ENCODE results near the gene HOXB9. TPM values are rescaled to one million over a fixed set of nuclear protein-coding genes. Genes with fewer than 3 reads are reported as not detected.

HOXB9 gene
- total RNA-seq, 1 experiment from 2014 or later, result not detected

- Histone ChIP-seq H3K18ac (ENCODE audit: insufficient read length, low read depth, low read length) (no peak overlapping the region), H4K5ac (ENCODE audit: insufficient read length, low read depth, low read length) (no peak overlapping the region), H3T11ph (ENCODE audit: low read length) (no peak overlapping the region), H3K14ac (ENCODE audit: insufficient read depth, low read length) (no peak overlapping the region), H3K27me3 (ENCODE audit: insufficient read depth, low read length) (peaks cover 95% of the 10 kb centered on the region), H2AK5ac (ENCODE audit: insufficient read length, low read length) (no peak overlapping the region), H4K8ac (replicated peaks; ENCODE audit: insufficient read length, low read depth, low read length) (no peak overlapping the region), H3K79me1 (ENCODE audit: insufficient read depth, low read depth, low read length, poor library complexity, severe bottlenecking) (no peaks in the 10 kb centered on the region), H3K4me1 (ENCODE audit: insufficient read depth, low read length) (no peaks in the 10 kb centered on the region), H3K4ac (ENCODE audit: low read depth, low read length) (no peak overlapping the region), H3K4me2 (ENCODE audit: insufficient read depth, insufficient read length, low read length) (peak overlapping the region; percentile 45), H4K91ac (ENCODE audit: insufficient read length, low read depth, low read length) (no peak overlapping the region), H2BK12ac (ENCODE audit: insufficient read length, low read depth, low read length) (no peak overlapping the region), H2BK20ac (ENCODE audit: low read depth, low read length, poor library complexity, severe bottlenecking) (no peak overlapping the region), H3K9ac (ENCODE audit: extremely low read depth, insufficient read length, low read length) (no peak overlapping the region), H2AFZ (ENCODE audit: low read length) (no peak overlapping the region), H3K23ac (ENCODE audit: insufficient read length, low read depth, low read length) (no peak overlapping the region), H4K20me1 (ENCODE audit: control insufficient read depth, insufficient read depth, insufficient read length) (no peaks in the 10 kb centered on the region), H2BK15ac (ENCODE audit: low read depth, low read length) (no peak overlapping the region), H3K27ac (ENCODE audit: insufficient read length, low read depth, low read length) (no peak overlapping the region), H2BK5ac (ENCODE audit: insufficient read length, low read length) (no peak overlapping the region), H2BK120ac (ENCODE audit: low read depth, low read length, poor library complexity, severe bottlenecking) (no peak overlapping the region), H3K56ac (ENCODE audit: insufficient read length, low read depth, low read length) (no peak overlapping the region), H3K23me2 (ENCODE audit: insufficient read length, low read depth, low read length, poor library complexity, severe bottlenecking) (peaks cover 5% of the 10 kb centered on the region), H3K9me3 (ENCODE audit: control insufficient read depth, low read depth, low read length) (no peaks in the 10 kb centered on the region), H3K79me2 (ENCODE audit: insufficient read depth, low read length) (no peaks in the 10 kb centered on the region)
- H3K27me3 Mint-ChIP-seq (ENCODE audit: low read depth), result peaks cover 100% of the 10 kb centered on the region
- peak; percentile 67 for DNase-seq
- H3K36me3 Mint-ChIP-seq (ENCODE audit: insufficient read depth in 1 of 3, low read depth in 3 of 3), result no peaks in the 10 kb centered on the region; a peak in 1 of 7 replicates
- no CpG with 5 or more reads among the region's 15 CpGs for WGBS (ENCODE audit: extremely low coverage, insufficient read length, low lambda C conversion rate)
- TF ChIP-seq CTCF (conservative IDR thresholded peaks at IDR 0.05), result no peak
- H3K4me1 Mint-ChIP-seq, result peaks cover 12 to 25% of the 10 kb centered on the region in 2 experiments
- no peak overlapping the region for H3K4me3 Mint-ChIP-seq
- H3K9me3 Mint-ChIP-seq, result peaks cover 9 to 16% of the 10 kb centered on the region in 2 experiments
- H3K27ac Mint-ChIP-seq, result no peak overlapping the region
Observed at GRCh38 chr17:48609759-48610281, 16.3 kb downstream of the HOXB9 start.

Measured in H9 (cell line).